ENCODE measurements around the gene ATP11A.

Gene ATP11A

DNA sequence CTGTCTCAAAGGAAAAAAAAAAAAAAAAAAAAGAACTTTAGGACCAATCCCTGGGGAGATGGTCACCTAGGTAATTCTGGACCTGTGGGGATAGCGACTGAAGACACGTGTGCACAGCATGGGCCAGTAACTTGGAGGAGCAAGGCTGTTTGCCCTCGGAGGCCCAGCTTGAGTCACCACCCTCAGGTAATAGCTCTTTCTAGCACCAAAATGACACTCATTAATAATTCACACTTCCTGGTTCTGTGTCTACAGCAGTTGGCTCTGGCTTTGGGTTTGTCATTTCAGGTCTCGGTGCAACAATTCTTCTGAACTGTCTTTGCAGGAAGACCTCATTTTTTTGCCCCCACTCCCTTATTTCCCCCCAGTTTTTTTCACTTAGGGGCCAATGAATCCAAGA is 3.9 kb upstream of the ATP11A start:
- no peaks in the 10 kb centered on the region for H3K36me3 ChIP-seq (ENCODE audit: control insufficient read depth, low read depth, low read length)
- H3K27ac ChIP-seq (ENCODE audit: low read length): no peak overlapping the region
- no peak overlapping the region for H3K9ac ChIP-seq (ENCODE audit: low read length)
- no peak overlapping the region for H3K4me3 ChIP-seq (ENCODE audit: low read length)
- no peaks in the 10 kb centered on the region for H3K9me3 ChIP-seq (ENCODE audit: control insufficient read depth, low read depth, low read length)
- peaks cover 8% of the 10 kb centered on the region for H3K4me1 ChIP-seq (ENCODE audit: control insufficient read depth, low read depth, low read length)
- no peaks in the 10 kb centered on the region for H3K27me3 ChIP-seq (ENCODE audit: control insufficient read depth, insufficient read depth, low read length)

GRCh38 chr13:112686364-112686763 is 3.5 kb upstream of the ATP11A start:
- Histone ChIP-seq H3K9me3 (ENCODE audit: control insufficient read depth, low read depth, low read length) (no peaks in the 10 kb centered on the region), H3K9ac (ENCODE audit: low read length) (no peak overlapping the region), H3K4me3 (ENCODE audit: low read length) (no peak overlapping the region), H3K27me3 (ENCODE audit: control insufficient read depth, insufficient read depth, low read length) (peaks cover 2% of the 10 kb centered on the region), H3K4me1 (ENCODE audit: control insufficient read depth, low read depth, low read length) (peaks cover 8% of the 10 kb centered on the region), H3K27ac (ENCODE audit: low read length) (no peak overlapping the region), H3K36me3 (ENCODE audit: control insufficient read depth, low read depth, low read length) (no peaks in the 10 kb centered on the region)

GRCh38 chr13:112686987-112687386 is 2.9 kb upstream of the ATP11A start:
- H3K27me3 ChIP-seq (ENCODE audit: control insufficient read depth, insufficient read depth, low read length): peaks cover 8% of the 10 kb centered on the region
- no peaks in the 10 kb centered on the region for H3K36me3 ChIP-seq (ENCODE audit: control insufficient read depth, low read depth, low read length)
- H3K9ac ChIP-seq (ENCODE audit: low read length): no peak overlapping the region
- H3K4me3 ChIP-seq (ENCODE audit: low read length): no peak overlapping the region
- no peaks in the 10 kb centered on the region for H3K9me3 ChIP-seq (ENCODE audit: control insufficient read depth, low read depth, low read length)
- peaks cover 13% of the 10 kb centered on the region for H3K4me1 ChIP-seq (ENCODE audit: control insufficient read depth, low read depth, low read length)
- H3K27ac ChIP-seq (ENCODE audit: low read length): no peak overlapping the region

DNA sequence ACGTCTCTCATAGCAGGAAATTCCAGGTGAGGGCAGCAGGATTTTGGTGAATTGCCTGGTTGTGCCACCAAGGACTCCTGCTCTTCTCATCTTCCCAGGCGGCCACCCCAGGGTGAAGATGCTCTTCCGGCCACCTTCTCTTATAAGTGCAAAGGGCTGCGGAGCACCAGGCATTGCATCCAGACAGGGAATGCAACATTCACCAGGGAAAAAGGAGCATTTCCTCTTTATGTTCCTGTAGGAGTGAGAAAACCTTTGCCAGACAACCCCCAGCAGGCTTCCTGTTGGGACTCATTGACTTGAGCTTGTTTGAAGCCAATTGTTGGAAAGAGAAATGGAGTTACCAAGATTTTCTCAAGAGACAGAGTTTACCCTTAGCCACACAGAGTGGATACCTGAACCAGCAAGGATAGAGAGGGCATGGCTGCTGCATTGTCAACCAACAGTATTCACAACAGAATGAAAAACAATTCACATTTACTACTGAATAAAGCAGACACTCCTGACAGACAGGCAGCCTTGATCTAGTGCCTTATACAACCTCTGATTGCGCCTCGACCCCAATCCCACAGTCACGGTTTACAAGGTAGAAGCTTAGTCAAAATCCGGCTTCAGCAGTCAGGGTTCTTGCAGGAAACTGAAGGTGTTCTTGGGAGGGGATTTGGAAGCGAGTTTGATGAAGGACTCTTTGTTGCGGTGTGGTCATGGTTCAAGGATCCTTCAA is 1.8 kb upstream of the ATP11A start:
- no peaks in the 10 kb centered on the region for H3K9me3 ChIP-seq (ENCODE audit: control insufficient read depth, low read depth, low read length)
- peaks cover 21% of the 10 kb centered on the region for H3K4me1 ChIP-seq (ENCODE audit: control insufficient read depth, low read depth, low read length)
- no peak overlapping the region for H3K27ac ChIP-seq (ENCODE audit: low read length)
- no peaks in the 10 kb centered on the region for H3K36me3 ChIP-seq (ENCODE audit: control insufficient read depth, low read depth, low read length)
- no peak overlapping the region for H3K4me3 ChIP-seq (ENCODE audit: low read length)
- H3K9ac ChIP-seq (ENCODE audit: low read length): no peak overlapping the region
- H3K27me3 ChIP-seq (ENCODE audit: control insufficient read depth, insufficient read depth, low read length): peaks cover 18% of the 10 kb centered on the region

- Histone ChIP-seq H3K4me1 (ENCODE audit: control insufficient read depth, low read depth, low read length) (peaks cover 23% of the 10 kb centered on the region), H3K27me3 (ENCODE audit: control insufficient read depth, insufficient read depth, low read length) (peaks cover 18% of the 10 kb centered on the region), H3K27ac (ENCODE audit: low read length) (no peak overlapping the region), H3K4me3 (ENCODE audit: low read length) (peak overlapping the region; percentile 52), H3K36me3 (ENCODE audit: control insufficient read depth, low read depth, low read length) (no peaks in the 10 kb centered on the region), H3K9me3 (ENCODE audit: control insufficient read depth, low read depth, low read length) (no peaks in the 10 kb centered on the region), H3K9ac (ENCODE audit: low read length) (no peak overlapping the region)
Measured at GRCh38 chr13:112688560-112689302, 1.1 kb upstream of the ATP11A start.

GRCh38 chr13:112690283-112690929 is 568 bp downstream of the ATP11A start:
- no peaks in the 10 kb centered on the region for H3K9me3 ChIP-seq (ENCODE audit: control insufficient read depth, low read depth, low read length)
- H3K4me3 ChIP-seq (ENCODE audit: low read length): peak overlapping the region; percentile 57
- peaks cover 18% of the 10 kb centered on the region for H3K27me3 ChIP-seq (ENCODE audit: control insufficient read depth, insufficient read depth, low read length)
- H3K9ac ChIP-seq (ENCODE audit: low read length): peak overlapping the region; percentile 38
- peaks cover 26% of the 10 kb centered on the region for H3K4me1 ChIP-seq (ENCODE audit: control insufficient read depth, low read depth, low read length)
- H3K36me3 ChIP-seq (ENCODE audit: control insufficient read depth, low read depth, low read length): no peaks in the 10 kb centered on the region
- H3K27ac ChIP-seq (ENCODE audit: low read length): no peak overlapping the region

- Histone ChIP-seq H3K9ac (ENCODE audit: low read length) (no peak overlapping the region), H3K27ac (ENCODE audit: low read length) (no peak overlapping the region), H3K27me3 (ENCODE audit: control insufficient read depth, insufficient read depth, low read length) (peaks cover 18% of the 10 kb centered on the region), H3K9me3 (ENCODE audit: control insufficient read depth, low read depth, low read length) (no peaks in the 10 kb centered on the region), H3K36me3 (ENCODE audit: control insufficient read depth, low read depth, low read length) (no peaks in the 10 kb centered on the region), H3K4me1 (ENCODE audit: control insufficient read depth, low read depth, low read length) (peaks cover 26% of the 10 kb centered on the region), H3K4me3 (ENCODE audit: low read length) (peak overlapping the region; percentile 57)
Measured at GRCh38 chr13:112692104-112692503, 2.3 kb downstream of the ATP11A start.

GRCh38 chr13:112692586-112692985 is 2.7 kb downstream of the ATP11A start:
- Histone ChIP-seq H3K9ac (ENCODE audit: low read length) (no peak overlapping the region), H3K4me1 (ENCODE audit: control insufficient read depth, low read depth, low read length) (peaks cover 26% of the 10 kb centered on the region), H3K27ac (ENCODE audit: low read length) (no peak overlapping the region)

GRCh38 chr13:112693831-112694497 is 4.1 kb downstream of the ATP11A start:
- Histone ChIP-seq H3K27me3 (ENCODE audit: control insufficient read depth, insufficient read depth, low read length) (peaks cover 18% of the 10 kb centered on the region), H3K9me3 (ENCODE audit: control insufficient read depth, low read depth, low read length) (no peaks in the 10 kb centered on the region), H3K36me3 (ENCODE audit: control insufficient read depth, low read depth, low read length) (no peaks in the 10 kb centered on the region), H3K27ac (ENCODE audit: low read length) (no peak overlapping the region), H3K4me3 (ENCODE audit: low read length) (no peak overlapping the region), H3K4me1 (ENCODE audit: control insufficient read depth, low read depth, low read length) (peaks cover 22% of the 10 kb centered on the region), H3K9ac (ENCODE audit: low read length) (no peak overlapping the region)

More at GRCh38 chr13:112692586-112692985, 2.7 kb downstream of the ATP11A start:
- Histone ChIP-seq H3K36me3 (ENCODE audit: control insufficient read depth, low read depth, low read length) (no peaks in the 10 kb centered on the region), H3K9me3 (ENCODE audit: control insufficient read depth, low read depth, low read length) (no peaks in the 10 kb centered on the region), H3K27me3 (ENCODE audit: control insufficient read depth, insufficient read depth, low read length) (peaks cover 18% of the 10 kb centered on the region), H3K4me3 (ENCODE audit: low read length) (no peak overlapping the region)

DNA sequence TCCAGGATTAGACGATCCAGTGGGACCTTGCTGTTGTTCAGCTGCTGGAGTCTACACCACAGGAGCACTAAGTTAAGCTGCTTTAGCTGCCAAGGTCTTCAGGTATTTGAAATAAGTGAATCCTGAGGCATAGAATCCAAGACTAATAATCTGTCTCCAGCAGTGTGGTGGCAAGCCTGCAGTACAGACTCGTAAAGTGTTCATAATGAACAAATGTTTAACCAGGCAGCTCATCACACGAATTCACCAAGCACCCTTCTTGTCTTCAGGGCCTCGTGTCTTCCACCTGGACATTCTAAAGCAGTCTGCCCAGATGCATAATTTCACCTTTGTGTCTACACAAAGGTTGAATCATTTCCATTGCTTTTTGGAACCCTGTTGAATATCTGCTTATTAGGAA is 5.3 kb downstream of the ATP11A start:
- H3K27ac ChIP-seq (ENCODE audit: low read length): no peak overlapping the region
- H3K4me3 ChIP-seq (ENCODE audit: low read length): no peak overlapping the region
- H3K27me3 ChIP-seq (ENCODE audit: control insufficient read depth, insufficient read depth, low read length): peaks cover 18% of the 10 kb centered on the region
- no peak overlapping the region for H3K9ac ChIP-seq (ENCODE audit: low read length)
- no peaks in the 10 kb centered on the region for H3K9me3 ChIP-seq (ENCODE audit: control insufficient read depth, low read depth, low read length)
- peaks cover 18% of the 10 kb centered on the region for H3K4me1 ChIP-seq (ENCODE audit: control insufficient read depth, low read depth, low read length)
- H3K36me3 ChIP-seq (ENCODE audit: control insufficient read depth, low read depth, low read length): no peaks in the 10 kb centered on the region
